HG03558 (cell line): ENCODE data around the gene PPP5C.
"Not testable (repeated sequence)": the region's sequence is repeated elsewhere in the genome, so short reads cannot be mapped to it uniquely, and the experiment has no call there.

Experiments
- ATAC-seq: cut with Tn5 transposase; IDR thresholded peaks from one replicate; pipeline ENCODE4 v1.9.1; 2021; ENCODE audit warnings: moderate number of reproducible peaks; ENCODE audit not compliant: unreplicated experiment; ENCODE audit errors: extremely low read depth

Gene PPP5C

DNA sequence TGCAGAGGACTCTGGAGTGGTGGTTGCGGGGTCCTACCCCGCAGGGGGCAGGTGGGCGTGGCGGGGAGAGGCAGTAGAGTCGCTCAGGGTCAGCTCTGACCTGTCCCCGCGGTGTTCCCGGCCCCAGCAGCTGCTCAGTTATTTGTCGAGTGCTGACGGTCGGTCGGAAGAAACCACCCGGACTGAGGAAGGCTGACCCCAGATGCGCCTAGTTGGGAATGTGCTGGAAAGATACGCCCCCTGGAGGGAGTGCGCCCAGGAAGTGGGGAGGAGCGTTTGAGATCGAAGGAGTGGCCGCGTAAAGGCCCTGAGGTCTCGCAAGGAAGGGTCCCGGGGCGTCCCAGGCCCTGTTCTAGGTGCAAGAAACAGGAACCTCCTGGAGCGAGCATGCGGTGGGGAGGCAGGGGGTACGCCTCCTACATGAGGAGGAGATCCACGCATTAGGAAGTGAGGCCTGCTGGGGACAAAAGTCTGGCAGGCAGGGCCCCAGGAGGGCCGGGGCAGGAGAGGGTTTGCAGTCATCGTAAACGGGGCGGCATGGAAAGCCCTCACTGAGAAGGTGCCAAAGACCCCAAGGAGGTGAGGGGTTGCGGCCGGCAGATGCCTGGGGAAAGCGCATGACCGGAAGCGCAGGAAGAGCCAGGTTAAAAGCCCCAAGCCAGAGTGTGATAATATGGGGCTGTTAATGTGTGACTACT is 57.3 kb downstream of the PPP5C start:
- no peak for ATAC-seq

DNA sequence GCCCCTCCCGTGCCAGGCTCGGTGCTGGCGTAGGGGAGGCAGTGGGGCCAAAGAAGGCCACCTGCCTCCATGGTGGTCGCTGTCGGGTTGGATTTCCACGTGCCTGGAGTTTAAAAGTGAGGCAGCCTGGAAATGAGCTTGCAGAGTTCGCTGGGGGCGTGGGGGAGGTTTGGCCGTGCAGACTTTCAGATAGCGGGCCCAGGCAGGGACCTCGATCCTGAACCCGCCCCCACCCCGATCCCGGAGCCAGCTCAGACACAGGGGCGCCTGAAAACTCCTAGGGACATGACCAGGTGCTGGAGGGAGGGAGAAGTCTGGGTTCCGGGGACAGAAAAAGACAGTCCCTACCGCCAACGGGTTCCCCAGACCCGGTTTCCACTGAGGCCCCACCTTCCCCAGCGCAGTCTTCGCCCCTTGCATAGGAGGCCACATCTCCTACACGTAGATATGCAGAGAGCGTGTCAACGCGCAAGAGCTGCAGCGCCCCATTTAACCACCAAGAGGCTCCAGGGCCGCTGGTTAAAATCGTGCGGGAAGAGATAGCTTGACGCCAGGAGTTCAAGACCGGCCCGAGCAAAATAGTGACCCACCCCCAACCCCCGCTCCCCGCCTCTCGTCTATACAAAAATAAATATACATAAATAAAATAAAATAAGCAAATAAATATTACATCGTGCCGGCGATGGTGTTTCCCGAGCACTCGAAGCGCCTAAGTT is 58.0 kb downstream of the PPP5C start:
- ATAC-seq: no peak

DNA sequence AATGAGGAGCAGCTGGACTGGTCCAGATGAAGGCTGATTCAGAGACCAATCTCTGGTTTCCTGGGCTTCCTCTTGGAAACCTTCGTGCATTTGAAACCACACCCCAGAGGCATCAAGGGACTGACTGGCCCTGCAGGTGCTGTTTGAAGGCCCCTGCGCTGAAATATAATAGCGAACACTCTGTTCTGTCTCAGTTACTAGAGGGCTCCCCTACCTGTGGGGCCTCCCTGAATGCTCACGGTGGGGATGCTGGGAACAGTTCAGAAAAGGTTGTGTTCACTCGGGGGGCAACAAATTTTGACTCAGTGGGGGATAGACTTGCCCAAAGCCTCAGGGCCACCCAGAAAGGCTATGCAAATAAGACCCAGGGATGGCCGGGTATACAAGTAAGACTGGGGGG is 60.1 kb downstream of the PPP5C start:
- no peak for ATAC-seq

DNA sequence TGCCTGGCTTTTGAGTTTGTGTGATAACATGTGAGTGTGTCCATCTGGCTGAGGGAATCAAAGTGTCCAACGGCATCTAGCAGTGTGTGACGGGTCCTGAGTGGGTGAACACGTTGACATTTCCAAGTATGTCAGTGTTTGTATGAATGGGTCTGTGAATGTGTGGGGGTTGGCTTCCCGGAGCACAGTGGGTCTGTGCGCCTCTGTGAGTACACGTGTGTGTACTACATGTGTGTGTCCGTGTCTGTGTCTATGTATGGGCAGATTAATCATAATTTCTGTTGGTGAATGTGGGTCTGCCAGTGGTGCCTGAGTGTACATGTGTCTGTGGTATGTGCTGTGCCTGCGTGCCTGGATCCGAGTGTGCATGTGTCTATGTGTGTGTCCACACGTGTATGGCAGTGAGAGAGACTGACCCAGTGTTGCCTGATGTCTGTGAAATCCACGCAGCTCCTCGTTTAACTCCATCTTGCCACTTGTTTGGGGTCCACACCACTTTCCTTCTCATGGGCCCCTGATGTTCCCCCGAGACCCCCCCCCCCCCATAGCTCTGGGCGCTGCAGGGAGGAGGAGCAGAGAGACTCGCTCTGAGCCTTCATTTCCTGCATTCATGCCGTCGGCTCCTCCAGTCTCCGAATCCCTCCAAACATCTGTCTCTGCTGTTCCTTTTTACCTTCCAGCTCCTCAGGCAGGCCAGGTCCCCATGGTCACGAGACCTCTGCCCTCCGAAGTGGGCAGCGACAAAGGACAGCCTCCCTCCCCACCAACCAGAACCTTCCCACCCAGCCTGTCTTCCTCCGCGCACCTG is 61.2 kb downstream of the PPP5C start:
- no peak for ATAC-seq

DNA sequence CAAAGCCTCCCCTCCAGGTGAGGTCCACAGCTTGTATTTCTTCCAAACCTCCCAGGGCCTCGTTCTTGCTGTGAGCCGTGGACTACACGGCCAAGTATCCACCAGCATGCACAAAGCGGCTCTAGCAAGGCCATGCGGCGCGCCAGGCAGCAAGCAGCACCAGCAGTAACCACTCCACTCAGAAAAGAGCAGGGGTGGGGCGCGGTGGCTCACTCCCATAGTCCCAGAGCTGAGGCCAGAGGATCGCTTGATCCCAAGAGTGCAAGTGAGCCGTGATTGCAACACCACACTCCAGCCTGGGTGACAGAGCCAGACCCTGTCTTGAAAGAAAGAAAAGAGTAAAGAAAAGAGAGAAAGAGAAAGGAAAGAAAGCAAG is 61.8 kb downstream of the PPP5C start:
- no peak for ATAC-seq

DNA sequence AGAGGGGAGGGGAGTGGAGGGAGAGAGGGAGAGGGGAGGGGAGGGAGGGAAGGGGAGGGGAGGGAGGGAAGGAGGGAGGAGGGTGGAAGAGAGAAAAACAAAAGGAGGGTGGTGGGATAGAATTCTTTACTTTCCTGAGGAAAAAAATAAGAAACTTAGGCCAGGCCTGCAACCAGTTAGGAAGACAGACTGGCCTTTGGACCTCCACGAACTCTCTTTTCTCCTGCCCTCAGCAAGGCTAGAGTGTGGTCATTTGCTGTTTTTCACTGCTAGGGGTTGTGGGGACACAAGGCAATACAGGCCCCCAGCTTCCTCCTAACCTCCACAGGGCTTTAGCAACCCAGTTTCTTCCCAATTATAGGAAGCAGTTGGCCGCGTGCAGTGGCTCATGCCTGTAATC is 62.3 kb downstream of the PPP5C start:
- ATAC-seq: no peak

DNA sequence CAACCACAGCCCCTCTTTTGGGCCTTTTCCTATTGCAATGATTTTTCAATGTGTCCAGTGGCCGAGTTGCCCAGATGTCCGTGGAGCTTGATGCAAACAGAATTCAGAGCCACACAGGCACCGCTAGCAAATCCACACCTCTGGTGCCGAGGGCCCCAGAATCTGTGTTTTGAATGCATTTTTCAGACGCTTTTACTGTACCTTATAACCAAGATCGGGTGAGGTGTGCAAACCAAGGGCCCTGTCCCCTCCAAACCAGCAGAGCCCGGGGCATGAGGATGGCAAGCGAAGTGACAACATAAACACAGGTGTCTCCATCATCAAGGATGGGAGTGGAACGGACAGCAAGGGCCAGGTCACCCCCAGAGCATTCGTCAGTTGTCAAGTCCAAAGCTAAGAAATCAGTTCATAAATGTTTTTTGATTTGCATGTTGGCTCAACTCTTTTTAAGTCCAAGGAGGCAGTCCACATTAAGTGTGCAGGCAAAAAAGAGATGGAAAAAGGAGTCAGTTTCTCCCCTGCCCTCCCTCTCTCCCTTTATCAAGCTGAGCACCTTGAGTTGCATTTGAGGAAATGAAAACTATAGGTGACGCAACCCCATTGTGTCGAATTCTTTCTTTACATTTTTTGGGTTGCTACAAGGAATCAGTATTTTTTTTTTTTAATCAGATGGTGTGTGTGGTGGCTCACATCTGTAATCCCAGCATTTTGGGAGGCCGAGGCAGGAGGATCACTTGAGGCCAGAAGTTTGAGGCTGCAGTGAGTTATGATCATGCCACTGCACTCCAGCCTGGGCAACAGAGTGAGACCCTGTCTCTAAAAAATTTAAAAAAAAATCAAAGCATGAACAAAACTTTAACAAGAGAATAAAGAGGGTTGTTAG is 63.6 kb downstream of the PPP5C start:
- no peak for ATAC-seq

DNA sequence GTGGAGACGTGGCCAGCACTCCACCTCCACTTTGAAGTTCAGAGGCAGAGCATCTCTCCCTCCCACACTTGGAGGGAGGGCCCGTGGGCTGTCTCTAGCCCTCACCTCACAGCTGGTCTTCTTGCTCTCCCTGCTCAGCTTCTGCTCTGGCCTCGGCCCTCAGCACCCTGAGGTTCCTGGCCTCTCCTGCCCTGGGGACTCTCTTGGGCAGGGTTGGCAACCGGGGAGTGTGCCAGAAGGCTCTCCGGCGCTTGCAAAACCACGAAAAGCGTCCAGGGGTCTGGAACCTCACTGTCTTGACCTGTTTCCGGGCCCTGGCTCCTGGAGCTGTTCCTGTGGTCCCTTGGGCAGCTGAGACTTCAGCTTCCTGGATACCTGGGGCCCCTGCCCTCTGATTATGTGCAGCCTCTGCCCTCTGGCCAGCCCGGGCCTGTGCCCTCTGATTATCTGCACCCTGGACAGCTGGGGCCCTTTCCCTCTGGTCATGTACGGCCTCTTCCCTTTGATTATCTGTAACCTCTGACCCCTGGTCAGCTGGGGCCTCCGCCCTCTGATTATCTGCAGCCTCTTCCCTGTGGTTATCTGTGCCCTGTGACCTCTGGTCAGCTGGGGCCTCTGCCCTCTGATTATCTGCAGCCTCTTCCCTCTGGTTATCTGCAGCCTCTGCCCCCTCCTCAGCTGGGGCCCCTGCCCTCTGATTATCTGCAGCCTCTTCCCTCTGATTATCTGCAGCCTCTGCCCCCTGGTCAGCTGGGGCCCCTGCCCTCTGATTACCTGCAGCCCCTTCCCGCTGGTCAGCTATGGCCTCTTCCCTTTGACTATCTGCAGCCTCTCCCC is 64.4 kb downstream of the PPP5C start:
- ATAC-seq: no peak

DNA sequence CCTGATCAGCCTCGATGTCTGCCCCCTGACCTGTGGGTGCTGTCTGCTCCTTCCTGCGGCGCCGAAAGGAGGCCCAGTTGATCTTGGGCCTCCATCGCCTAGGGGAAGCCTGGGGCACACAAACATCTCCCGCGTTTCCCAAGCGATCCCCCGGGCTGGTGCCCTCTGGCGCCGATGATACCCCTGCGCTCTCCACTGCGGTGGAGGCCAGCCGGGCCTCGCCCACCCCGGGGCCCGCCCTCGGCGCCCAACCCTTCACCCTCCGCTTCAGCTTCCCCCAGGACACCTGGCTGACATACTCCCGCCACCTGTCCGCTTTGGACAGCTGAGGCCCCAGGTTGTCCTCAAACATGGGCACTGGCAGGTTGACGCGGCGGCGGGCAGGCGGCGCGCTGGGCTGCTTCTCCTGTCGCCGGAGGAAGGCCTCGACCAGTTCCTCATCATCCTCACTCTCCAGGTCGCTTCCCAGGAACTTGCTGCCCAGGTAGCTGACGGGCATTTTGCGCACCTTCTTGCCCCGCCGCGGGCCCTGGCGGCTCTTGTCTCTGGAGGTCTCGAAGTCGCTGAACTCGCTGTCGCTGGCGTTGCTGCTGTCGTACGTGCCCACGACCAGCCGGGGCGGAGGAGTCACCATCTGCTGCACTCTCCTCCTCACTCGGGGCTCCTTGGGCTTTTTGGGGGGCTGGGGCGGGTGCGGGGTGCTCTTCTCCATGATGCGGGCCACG is 65.2 kb downstream of the PPP5C start:
- ATAC-seq: no peak

DNA sequence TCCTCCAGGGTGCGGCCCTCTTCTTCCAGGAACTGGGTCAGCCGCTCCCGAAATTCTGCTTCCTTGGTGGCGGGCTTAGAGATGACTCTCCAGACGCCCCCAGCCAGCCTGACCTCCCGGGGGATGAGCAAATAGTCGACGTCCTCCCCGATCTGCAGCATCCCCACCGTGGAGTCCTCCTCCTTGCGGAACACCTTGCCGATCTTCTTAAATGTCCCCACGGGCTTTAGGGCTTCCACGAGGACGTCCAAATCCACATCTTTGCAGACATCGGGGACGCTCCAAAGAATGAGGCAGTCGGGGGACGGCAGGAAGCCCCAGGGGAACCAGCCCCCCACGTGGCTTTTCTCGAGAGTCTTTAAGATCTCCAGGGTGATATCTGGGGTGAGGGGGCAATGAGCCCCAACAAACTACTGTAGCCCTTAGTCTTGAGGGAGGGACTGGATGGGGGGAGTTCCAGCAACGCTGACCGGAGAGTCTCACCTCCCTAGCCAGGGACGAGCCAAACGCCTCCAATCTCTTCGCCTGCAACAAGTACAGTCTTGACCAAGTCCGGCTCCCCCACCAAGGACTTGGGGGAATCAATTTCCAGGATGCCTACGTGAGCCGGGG is 65.9 kb downstream of the PPP5C start:
- no peak for ATAC-seq

DNA sequence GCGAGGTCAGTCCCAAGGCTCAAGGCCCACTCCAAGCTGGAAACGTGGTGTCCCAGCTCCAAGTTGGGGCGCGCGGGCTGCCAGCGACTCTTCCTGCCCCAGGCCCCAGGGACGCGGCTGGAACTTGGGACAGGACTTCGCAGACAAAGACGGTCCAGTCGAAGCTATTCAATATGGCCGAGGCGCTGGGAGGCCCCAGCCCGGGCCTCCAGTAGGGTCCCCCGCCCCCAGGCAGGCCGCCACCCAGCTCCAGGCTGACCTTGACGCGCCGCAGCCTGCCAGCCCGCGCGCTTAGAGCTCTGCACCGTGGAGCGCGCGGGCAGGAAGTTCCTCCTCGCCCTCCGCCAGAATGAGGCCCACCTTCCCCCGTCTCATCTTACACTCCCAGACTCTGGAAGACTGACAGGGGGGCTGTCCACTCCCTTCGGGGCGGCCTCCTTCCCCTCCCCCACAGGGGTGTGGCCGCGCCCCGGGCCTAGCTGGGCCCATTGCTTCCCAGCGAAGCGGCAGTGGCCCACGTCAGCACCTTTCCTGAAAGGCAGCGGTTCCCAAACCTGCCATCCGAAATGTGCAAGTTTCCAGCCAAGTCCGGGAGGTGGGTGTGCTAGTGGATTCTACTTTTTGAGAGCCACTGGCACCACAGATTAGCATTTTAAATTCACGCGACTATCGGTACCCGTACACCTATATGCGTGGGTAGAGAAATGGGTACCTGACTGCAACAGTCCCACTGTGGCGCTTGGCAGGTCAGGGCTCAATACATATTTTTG is 66.6 kb downstream of the PPP5C start, which contains the start of gene CCDC8:
TSS of gene CCDC8 (minus strand) at position 303 of the 770 bp plus-strand sequence. CDS start 754 bp downstream, outside the sequence.
- no peak for ATAC-seq

DNA sequence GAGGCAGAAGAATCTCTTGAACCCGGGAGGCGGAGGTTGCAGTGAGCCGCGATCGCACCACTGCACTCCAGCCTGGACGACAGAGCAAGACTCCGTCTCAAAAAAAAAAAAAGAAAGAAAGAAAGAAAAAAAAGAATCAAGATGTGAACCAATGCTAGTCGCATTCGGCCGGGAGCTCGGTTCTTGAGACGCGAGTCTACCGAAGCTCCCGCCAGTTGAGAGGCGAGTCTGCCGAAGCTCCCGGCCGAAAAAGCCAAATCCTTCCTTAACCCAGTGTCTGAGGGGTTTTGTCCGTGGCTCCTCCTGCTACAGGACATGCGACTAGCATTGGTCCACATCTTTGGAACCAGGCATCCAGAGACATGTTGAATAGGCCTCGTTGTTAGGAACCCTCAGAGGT is 68.0 kb downstream of the PPP5C start:
- not testable (repeated sequence) for ATAC-seq

DNA sequence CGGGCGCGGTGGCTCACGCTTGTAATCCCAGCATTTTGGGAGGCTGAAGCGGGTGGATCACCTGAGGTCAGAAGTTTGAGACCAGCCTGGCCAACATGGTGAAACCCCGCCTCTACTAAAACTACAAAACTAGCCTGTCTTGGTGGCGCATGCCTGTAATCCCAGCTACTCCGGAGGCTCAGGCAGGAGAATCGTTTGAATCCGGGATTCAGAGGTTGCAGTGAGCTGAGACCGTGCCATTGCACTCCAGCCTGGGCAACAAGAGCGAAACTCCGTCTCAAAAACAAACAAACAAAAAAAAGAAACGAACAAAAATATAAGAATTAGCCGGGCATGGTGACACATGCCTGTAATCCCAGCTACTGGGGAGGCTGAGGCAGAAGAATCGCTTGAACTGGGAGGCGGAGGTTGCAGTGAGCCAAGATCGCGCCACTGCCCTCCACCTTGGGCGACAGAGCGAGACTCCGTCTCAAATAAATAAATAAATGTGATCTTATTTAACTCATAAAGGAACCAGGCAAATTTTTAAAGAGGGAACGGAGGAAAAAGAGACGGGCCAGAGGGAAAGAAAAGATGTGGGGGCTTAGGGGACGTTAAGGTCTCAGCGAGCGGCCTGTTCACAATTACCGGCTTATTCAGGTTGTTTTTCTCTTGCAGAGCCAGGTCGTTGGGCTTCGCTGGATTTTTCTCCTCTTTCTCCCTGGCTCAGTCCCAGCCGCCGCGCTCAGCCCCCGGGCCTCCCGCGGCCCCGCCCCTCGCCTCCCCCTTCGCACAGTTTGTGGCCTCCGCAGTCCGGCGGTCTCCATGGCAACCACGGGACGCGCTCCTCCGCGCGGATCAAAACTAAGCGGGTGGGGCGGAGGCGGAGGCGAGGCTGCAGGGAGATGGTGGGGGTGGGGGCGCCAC is 69.2 kb downstream of the PPP5C start:
- ATAC-seq: not testable (repeated sequence)

DNA sequence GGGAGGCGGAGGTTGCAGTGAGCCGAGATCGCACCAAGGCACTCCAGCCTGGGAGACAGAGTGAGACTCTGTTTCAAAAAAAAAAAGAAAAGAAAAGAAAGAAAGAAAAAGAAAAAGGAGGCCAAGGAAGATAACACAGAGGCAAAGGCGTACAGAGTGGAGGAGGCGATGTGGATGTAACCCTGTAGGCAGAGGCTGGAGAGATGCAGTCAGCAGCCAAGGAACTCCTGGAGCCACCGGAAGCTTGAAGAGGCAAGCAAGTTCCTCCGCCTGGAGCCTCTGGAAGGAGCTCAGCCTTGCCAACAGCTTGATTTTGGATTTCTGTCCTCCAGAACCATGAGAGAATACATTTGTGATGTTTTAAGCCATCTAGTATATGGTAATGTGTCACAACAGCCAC is 73.2 kb downstream of the PPP5C start:
- ATAC-seq: no peak

DNA sequence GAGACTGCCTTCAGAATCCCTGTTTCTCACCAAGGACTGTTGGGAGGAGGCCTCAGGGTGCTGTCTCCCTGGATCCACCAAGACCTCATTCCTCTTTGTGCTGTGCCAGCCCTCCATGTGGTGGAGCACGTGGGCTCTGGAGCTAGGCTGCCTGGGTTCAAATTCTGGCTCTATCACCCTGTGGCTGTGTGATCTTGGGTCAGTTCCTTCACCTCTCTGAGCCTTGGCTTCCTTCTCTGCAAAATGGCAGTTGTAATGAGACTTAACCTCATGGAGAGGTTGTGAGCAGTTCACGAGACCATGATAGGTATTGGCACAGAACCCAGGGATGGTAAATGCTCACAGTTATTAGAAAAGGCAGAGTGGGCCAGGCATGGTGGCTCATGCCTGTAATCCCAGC is 75.5 kb downstream of the PPP5C start:
- no peak for ATAC-seq

DNA sequence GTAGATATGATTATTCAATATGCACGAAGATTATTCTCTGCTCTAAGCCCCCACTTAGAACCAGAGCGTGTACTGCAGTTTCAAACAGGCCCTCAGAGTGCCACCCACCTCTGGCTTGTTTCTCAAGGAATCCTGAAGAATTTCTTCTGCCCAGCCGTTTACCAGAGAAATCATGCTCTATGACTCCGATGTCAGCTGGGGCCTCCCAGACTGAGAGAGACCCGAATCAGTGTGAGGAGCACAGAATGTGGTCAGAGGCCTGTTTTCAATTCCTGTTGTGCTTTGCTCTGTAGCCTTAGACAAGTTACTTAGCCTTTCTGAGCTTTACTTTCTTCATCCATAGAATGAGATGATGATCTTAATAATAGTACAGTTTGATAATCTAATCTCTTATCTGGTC is 76.3 kb downstream of the PPP5C start:
- no peak for ATAC-seq
